Neural cell (in vitro differentiated cells): ENCODE measurements around the gene RRN3. TPM values are rescaled to one million over a fixed set of nuclear protein-coding genes. Genes with fewer than 3 reads are reported as not detected.
A peak's percentile ranks its signal among the peaks of the same experiment; 100 is the strongest.
"Not testable (repeated sequence)": the region's sequence is repeated elsewhere in the genome, so short reads cannot be mapped to it uniquely, and the experiment has no call there.

Source experiments
- H2AFZ ChIP-seq: fragments of 200-600, 300-800 bp; sonication (generic), shearing (Covaris generic); 2 replicates; pipeline ENCODE4 v1.6.0; 2014; ENCODE audit warnings: low read depth, mild to moderate bottlenecking, antibody characterized with exemption, low read length, moderate library complexity
- H3F3A ChIP-seq: fragments of 200-600 bp; shearing (Covaris generic); 2 replicates; pipeline ENCODE4 v1.6.1; 2016; ENCODE audit warnings: mild to moderate bottlenecking, moderate library complexity, mixed read lengths, antibody characterized with exemption, low read length; ENCODE audit not compliant: insufficient read depth, poor library complexity, severe bottlenecking
- H3K27ac ChIP-seq: fragments of 200-600, 300-800 bp; sonication (generic), shearing (Covaris generic); 2 replicates; pipeline ENCODE4 v1.5.1; 2014; ENCODE audit warnings: mild to moderate bottlenecking, low read length, moderate library complexity
- H3K27me3 ChIP-seq: fragments of 300-800, 200-600 bp; sonication (generic), shearing (Covaris generic); 2 replicates; pipeline ENCODE4 v1.6.0; 2014; ENCODE audit warnings: mild to moderate bottlenecking, low read depth, low read length, moderate library complexity; ENCODE audit not compliant: insufficient read depth
- H3K36me3 ChIP-seq: fragments of 300-800, 200-600 bp; sonication (generic), shearing (Covaris generic); 2 replicates; pipeline ENCODE4 v1.5.1; 2014; ENCODE audit warnings: mild to moderate bottlenecking, antibody characterized with exemption, low read length, moderate library complexity; ENCODE audit not compliant: insufficient read depth
- H3K4me2 ChIP-seq: fragments of 300-800, 200-600 bp; sonication (generic), shearing (Covaris generic); 2 replicates; pipeline ENCODE4 v1.6.0; 2014; ENCODE audit warnings: mild to moderate bottlenecking, low read length
- H3K4me3 ChIP-seq: fragments of 300-800, 200-600 bp; sonication (generic), shearing (Covaris generic); 2 replicates; pipeline ENCODE4 v1.5.1; 2014; ENCODE audit warnings: mild to moderate bottlenecking, low read length, moderate library complexity
- H3K79me2 ChIP-seq: fragments of 200-600 bp; shearing (Covaris generic); replicated peaks from 2 replicates; pipeline ENCODE4 v1.6.0; 2014; ENCODE audit warnings: mild to moderate bottlenecking, low read length, moderate library complexity; ENCODE audit not compliant: insufficient read depth
- H3K9ac ChIP-seq: fragments of 300-800, 200-600 bp; sonication (generic), shearing (Covaris generic); 2 replicates; pipeline ENCODE4 v1.6.1; 2016; ENCODE audit warnings: mild to moderate bottlenecking, low read length, mixed read lengths
- H3K9me2 ChIP-seq: fragments of 200-600 bp; shearing (Covaris generic); 2 replicates; pipeline ENCODE4 v1.6.1; 2016; ENCODE audit warnings: mild to moderate bottlenecking, low read length, mixed read lengths; ENCODE audit not compliant: insufficient read depth
- H3K9me3 ChIP-seq: fragments of 200-600, 300-800 bp; sonication (generic), shearing (Covaris generic); 2 replicates; pipeline ENCODE4 v1.6.1; 2016; ENCODE audit warnings: mild to moderate bottlenecking, mixed run types, low read length, moderate library complexity, mixed read lengths
- H4K20me1 ChIP-seq: fragments of 200-600 bp; shearing (Covaris generic); 2 replicates; pipeline ENCODE4 v1.6.1; 2016; ENCODE audit warnings: mild to moderate bottlenecking, mixed run types; ENCODE audit not compliant: insufficient read depth
- EP300 ChIP-seq: fragments of 450-650 bp; conservative IDR thresholded peaks from 2 replicates; pipeline ENCODE4 v1.6.1; 2014; ENCODE audit warnings: antibody characterized with exemption, mild to moderate bottlenecking, moderate library complexity; ENCODE audit not compliant: poor library complexity, severe bottlenecking
- RAD21 ChIP-seq: fragments of 450-650 bp; conservative IDR thresholded peaks from 2 replicates; pipeline ENCODE4 v1.6.1; 2014; ENCODE audit warnings: antibody characterized with exemption, mild to moderate bottlenecking, moderate library complexity
- SMC3 ChIP-seq: fragments of 450-650 bp; conservative IDR thresholded peaks from 2 replicates; pipeline ENCODE4 v1.6.1; 2014; ENCODE audit warnings: antibody characterized with exemption, mild to moderate bottlenecking, moderate library complexity; ENCODE audit not compliant: poor library complexity
- TAF1 ChIP-seq: IDR thresholded peaks from 2 replicates; pipeline ENCODE4 v1.6.1; 2012; ENCODE audit warnings: low read depth
- polyA plus RNA-seq: library from polyadenylated mRNA; depleted of rRNA; stranded (reverse); fragments of >200 nt; gene quantifications from 2 replicates; pipeline ENCODE4 v1.2.3, GENCODE V29; 2014
- TF ChIP-seq, protein P1 (sequence below): IDR thresholded peaks from 2 replicates; pipeline ENCODE4 v1.6.1; 2012; ENCODE audit warnings: borderline replicate concordance
- TF ChIP-seq, protein P2 (sequence below): fragments of 450-650 bp; IDR thresholded peaks from 2 replicates; pipeline ENCODE4 v1.5.1; 2014; ENCODE audit warnings: antibody characterized with exemption, mild to moderate bottlenecking, moderate library complexity; ENCODE audit not compliant: poor library complexity, severe bottlenecking

Gene RRN3
- polyA plus RNA-seq, 1 donor from 2014 or later = 95.4 TPM

GRCh38 chr16:15093571-15093954 is 509 bp downstream of the RRN3 start:
- not testable (repeated sequence) for H3K27me3 ChIP-seq, H3F3A ChIP-seq, H3K9me2 ChIP-seq, H4K20me1 ChIP-seq, H3K9me3 ChIP-seq, H3K36me3 ChIP-seq, H2AFZ ChIP-seq, H3K79me2 ChIP-seq
- Histone ChIP-seq H3K4me2 (peak overlapping the region; percentile 51), H3K9ac (peak overlapping the region; percentile 70), H3K27ac (peak overlapping the region; percentile 68), H3K4me3 (peak overlapping the region; percentile 66)

DNA sequence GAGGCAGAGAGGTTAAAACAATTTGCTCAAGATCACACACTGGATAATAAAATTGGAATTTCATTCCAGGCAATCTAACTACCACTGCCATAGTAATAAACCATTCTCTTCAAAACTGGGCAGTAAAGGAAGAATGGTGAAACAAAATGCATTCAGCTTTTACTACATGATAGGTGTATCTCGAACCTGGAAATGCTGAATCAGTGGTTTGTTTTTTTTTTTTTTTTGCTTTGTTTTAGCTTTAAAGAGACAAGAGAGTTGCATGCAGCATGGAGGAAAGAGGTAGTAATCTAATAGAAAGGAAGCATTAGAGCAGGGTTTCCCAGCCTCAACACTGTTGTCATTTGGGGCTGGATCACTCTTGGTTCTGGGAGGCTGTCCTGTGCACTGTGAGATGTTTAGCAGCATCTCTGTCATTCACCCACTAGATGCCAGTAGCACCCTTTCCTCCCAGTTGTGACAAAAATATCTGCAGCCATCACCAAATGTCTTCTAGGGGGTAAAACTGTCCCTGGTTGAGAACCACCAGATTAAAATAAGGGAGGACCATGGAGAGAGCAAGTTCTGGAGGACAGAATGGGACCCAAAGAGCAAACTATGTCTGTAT is 3.3 kb downstream of the RRN3 start:
- H3K9me3 ChIP-seq, H3K79me2 ChIP-seq, H3K9ac ChIP-seq, H3F3A ChIP-seq, H3K27ac ChIP-seq, H3K27me3 ChIP-seq, H3K9me2 ChIP-seq, H3K4me2 ChIP-seq, H4K20me1 ChIP-seq, H3K4me3 ChIP-seq, H2AFZ ChIP-seq, H3K36me3 ChIP-seq: not testable (repeated sequence)

DNA sequence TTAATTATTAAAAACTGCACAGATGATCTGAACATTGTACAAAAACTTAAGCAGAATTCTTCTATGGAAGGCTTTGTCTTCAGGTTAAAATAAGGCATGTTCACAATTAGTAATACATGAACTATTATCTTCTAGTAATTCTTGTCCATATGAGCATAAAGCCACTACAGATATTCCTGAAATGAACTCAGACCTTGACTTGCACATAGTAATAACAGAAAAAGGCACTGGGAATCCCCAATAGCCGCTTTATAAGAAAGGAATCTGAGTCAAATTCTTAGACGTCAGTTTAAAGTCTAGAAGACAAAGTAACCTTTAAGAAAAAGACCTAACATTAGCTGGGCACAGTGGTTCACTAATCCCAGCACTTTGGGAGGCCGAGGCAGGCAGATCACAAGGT is 11.3 kb downstream of the RRN3 start:
- not testable (repeated sequence) for H3K27ac ChIP-seq, H3K27me3 ChIP-seq, H4K20me1 ChIP-seq, H3K4me3 ChIP-seq, H3K9me3 ChIP-seq, H3K4me2 ChIP-seq, H3K9me2 ChIP-seq, H3F3A ChIP-seq, H2AFZ ChIP-seq, H3K9ac ChIP-seq, H3K79me2 ChIP-seq, H3K36me3 ChIP-seq

DNA sequence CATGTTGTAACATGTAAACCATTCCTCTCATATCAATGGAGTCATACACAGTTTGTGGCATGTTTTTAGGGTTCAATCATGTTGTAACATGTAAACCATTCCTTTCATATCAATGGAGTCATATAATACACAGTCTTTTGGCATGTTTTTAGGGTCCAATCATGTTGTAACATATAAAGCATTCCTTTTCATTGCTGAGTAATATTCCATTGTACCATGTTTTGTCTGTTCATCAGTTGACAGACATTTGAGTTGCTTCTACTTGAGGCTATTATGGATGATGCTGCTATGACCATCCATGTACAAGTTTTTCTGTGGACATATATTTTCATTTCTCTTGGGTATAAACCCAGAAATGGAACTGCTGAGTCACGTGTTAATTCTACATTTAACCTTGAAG is 13.2 kb downstream of the RRN3 start:
- H3K4me2 ChIP-seq, H3K4me3 ChIP-seq, H3F3A ChIP-seq, H3K79me2 ChIP-seq, H2AFZ ChIP-seq, H3K9me2 ChIP-seq, H3K27me3 ChIP-seq, H3K36me3 ChIP-seq, H3K9me3 ChIP-seq, H3K27ac ChIP-seq, H3K9ac ChIP-seq, H4K20me1 ChIP-seq: not testable (repeated sequence)

DNA sequence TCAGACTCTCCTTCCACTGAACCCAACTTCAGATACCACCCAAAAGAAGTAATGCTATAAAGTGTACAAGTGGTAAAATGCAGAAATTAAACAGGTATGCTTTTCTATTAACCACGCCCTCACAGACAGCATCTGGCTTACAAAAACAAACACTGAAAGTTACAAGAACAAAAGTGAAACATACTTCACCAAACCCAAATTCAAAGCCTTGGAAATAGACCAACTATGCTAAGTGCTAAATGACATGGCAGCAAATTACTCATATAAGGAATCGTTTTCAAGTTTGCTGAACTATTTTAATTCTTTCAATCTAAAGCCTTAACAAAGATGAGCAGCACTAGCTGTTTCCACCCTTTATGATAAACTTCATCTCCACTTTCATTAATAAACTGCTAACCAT is 17.9 kb downstream of the RRN3 start:
- H3K9me3 ChIP-seq, H3K79me2 ChIP-seq, H2AFZ ChIP-seq, H3K9ac ChIP-seq, H3K4me3 ChIP-seq, H4K20me1 ChIP-seq, H3F3A ChIP-seq, H3K27ac ChIP-seq, H3K27me3 ChIP-seq, H3K36me3 ChIP-seq, H3K9me2 ChIP-seq, H3K4me2 ChIP-seq: not testable (repeated sequence)

GRCh38 chr16:15073101-15073500 is 21.0 kb downstream of the RRN3 start:
- Histone ChIP-seq H3K36me3 (peaks cover 7% of the 10 kb centered on the region), H3F3A (no peaks in the 10 kb centered on the region), H3K4me2 (no peak overlapping the region), H2AFZ (no peak overlapping the region), H3K9me2 (no peaks in the 10 kb centered on the region), H3K27ac (no peak overlapping the region), H3K79me2 (no peaks in the 10 kb centered on the region), H3K4me3 (no peak overlapping the region), H3K9ac (no peak overlapping the region), H3K27me3 (no peaks in the 10 kb centered on the region), H3K9me3 (no peaks in the 10 kb centered on the region), H4K20me1 (no peaks in the 10 kb centered on the region)
- TF ChIP-seq, protein P1, sequence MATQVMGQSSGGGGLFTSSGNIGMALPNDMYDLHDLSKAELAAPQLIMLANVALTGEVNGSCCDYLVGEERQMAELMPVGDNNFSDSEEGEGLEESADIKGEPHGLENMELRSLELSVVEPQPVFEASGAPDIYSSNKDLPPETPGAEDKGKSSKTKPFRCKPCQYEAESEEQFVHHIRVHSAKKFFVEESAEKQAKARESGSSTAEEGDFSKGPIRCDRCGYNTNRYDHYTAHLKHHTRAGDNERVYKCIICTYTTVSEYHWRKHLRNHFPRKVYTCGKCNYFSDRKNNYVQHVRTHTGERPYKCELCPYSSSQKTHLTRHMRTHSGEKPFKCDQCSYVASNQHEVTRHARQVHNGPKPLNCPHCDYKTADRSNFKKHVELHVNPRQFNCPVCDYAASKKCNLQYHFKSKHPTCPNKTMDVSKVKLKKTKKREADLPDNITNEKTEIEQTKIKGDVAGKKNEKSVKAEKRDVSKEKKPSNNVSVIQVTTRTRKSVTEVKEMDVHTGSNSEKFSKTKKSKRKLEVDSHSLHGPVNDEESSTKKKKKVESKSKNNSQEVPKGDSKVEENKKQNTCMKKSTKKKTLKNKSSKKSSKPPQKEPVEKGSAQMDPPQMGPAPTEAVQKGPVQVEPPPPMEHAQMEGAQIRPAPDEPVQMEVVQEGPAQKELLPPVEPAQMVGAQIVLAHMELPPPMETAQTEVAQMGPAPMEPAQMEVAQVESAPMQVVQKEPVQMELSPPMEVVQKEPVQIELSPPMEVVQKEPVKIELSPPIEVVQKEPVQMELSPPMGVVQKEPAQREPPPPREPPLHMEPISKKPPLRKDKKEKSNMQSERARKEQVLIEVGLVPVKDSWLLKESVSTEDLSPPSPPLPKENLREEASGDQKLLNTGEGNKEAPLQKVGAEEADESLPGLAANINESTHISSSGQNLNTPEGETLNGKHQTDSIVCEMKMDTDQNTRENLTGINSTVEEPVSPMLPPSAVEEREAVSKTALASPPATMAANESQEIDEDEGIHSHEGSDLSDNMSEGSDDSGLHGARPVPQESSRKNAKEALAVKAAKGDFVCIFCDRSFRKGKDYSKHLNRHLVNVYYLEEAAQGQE = no peak
- TF ChIP-seq, protein P2, sequence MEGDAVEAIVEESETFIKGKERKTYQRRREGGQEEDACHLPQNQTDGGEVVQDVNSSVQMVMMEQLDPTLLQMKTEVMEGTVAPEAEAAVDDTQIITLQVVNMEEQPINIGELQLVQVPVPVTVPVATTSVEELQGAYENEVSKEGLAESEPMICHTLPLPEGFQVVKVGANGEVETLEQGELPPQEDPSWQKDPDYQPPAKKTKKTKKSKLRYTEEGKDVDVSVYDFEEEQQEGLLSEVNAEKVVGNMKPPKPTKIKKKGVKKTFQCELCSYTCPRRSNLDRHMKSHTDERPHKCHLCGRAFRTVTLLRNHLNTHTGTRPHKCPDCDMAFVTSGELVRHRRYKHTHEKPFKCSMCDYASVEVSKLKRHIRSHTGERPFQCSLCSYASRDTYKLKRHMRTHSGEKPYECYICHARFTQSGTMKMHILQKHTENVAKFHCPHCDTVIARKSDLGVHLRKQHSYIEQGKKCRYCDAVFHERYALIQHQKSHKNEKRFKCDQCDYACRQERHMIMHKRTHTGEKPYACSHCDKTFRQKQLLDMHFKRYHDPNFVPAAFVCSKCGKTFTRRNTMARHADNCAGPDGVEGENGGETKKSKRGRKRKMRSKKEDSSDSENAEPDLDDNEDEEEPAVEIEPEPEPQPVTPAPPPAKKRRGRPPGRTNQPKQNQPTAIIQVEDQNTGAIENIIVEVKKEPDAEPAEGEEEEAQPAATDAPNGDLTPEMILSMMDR = no peak
- no peak for TF ChIP-seq RAD21
- no peak for TF ChIP-seq SMC3
- TF ChIP-seq EP300 = no peak
- no peak for TF ChIP-seq TAF1
